Endothelial cell of umbilical vein (primary cell): ENCODE measurements around the gene ADD1. TPM values are rescaled to one million over a fixed set of nuclear protein-coding genes. Genes with fewer than 3 reads are reported as not detected.

Experiments used
- BruUV-seq: library from RNA; stranded (reverse); fragments of 400-500 nt; replicated peaks from 2 replicates; lab custom pipeline; 2021; lab: Mats Ljungman, UMichigan
- CTCF ChIA-PET: fragments of 300-600, 350-600 bp; sonication (Branson Sonifier 250); formaldehyde crosslinking; loops from one replicate; lab custom pipeline; 2021; ENCODE audit warnings: antibody characterized with exemption, inconsistent platforms; lab: Charles Lee
- POLR2A ChIA-PET: fragments of 300-600, 350-600 bp; sonication (Branson Sonifier 250); formaldehyde crosslinking; loops from one replicate; lab custom pipeline; 2021; ENCODE audit warnings: antibody characterized with exemption, inconsistent platforms; lab: Charles Lee
- DNase-seq: peaks from one replicate; pipeline ENCODE4 v3.0.0-alpha.2; 2011; ENCODE audit warnings: low read depth, low spot score
- FAIRE-seq: peaks from 2 replicates; lab custom pipeline; 2011; peaks lifted over from hg19 to GRCh38; lab: Jason Lieb, UNC
- H2AFZ ChIP-seq: 2 replicates; pipeline ENCODE4 v1.6.0; 2012; ENCODE audit warnings: low read depth, low read length, control low read depth, inconsistent platforms
- H3K27ac ChIP-seq: 2 replicates; pipeline ENCODE4 v1.5.1; 2011; ENCODE audit warnings: low read depth, mild to moderate bottlenecking, control low read depth, low read length, moderate library complexity; ENCODE audit not compliant: insufficient read depth
- H3K27me3 ChIP-seq, 2 experiments: 2 replicates each; pipeline versions ENCODE4 v1.6.0 to v1.6.1; 2011; ENCODE audit warnings: low read length in 2 of 2, mixed read lengths in 1 of 2; ENCODE audit not compliant: control insufficient read depth in 2 of 2, insufficient read depth in 2 of 2
- H3K36me3 ChIP-seq, 2 experiments: 2 replicates in 1 of 2; 3 replicates in 1 of 2; pipeline ENCODE4 v1.5.1; 2011; ENCODE audit warnings: low read length in 2 of 2, mild to moderate bottlenecking in 1 of 2, moderate library complexity in 1 of 2; ENCODE audit not compliant: control insufficient read depth in 2 of 2, insufficient read depth in 2 of 2; ENCODE audit errors: extremely low read depth in 1 of 2
- H3K4me1 ChIP-seq: 3 replicates; pipeline ENCODE4 v1.5.1; 2011; ENCODE audit warnings: mild to moderate bottlenecking, low read length; ENCODE audit not compliant: control insufficient read depth, insufficient read depth; ENCODE audit errors: extremely low read depth
- H3K4me2 ChIP-seq: 2 replicates; pipeline ENCODE4 v1.6.1; 2011; ENCODE audit warnings: low read length, control low read depth, mixed read lengths; ENCODE audit not compliant: insufficient read depth
- H3K4me3 ChIP-seq, 3 experiments: fragments of 200-600 bp in 1 of 3; sonication (generic), shearing (Covaris generic) in 1 of 3; replicated peaks in 1 of 3; 2 replicates each; pipeline ENCODE4 v1.5.1; 2011 to 2016; ENCODE audit warnings: control low read depth in 3 of 3, low read length in 3 of 3, mild to moderate bottlenecking in 2 of 3, inconsistent platforms in 1 of 3, low read depth in 1 of 3, moderate library complexity in 1 of 3; ENCODE audit not compliant: insufficient read depth in 1 of 3
- H3K79me2 ChIP-seq: 2 replicates; pipeline ENCODE4 v1.6.0; 2012; ENCODE audit warnings: low read length, inconsistent platforms; ENCODE audit not compliant: control insufficient read depth, insufficient read depth
- H3K9ac ChIP-seq: replicated peaks from 2 replicates; pipeline ENCODE3; 2011; ENCODE audit warnings: low read length, control low read depth; ENCODE audit not compliant: insufficient read depth; ENCODE audit errors: extremely low read depth
- H3K9me1 ChIP-seq: replicated peaks from 3 replicates; pipeline ENCODE4 v1.6.0; 2011; ENCODE audit warnings: mild to moderate bottlenecking, low read length; ENCODE audit not compliant: control insufficient read depth, insufficient read depth; ENCODE audit errors: extremely low read depth
- H3K9me3 ChIP-seq: replicated peaks from 2 replicates; pipeline ENCODE4 v1.5.1; 2012; ENCODE audit warnings: low read length, inconsistent platforms; ENCODE audit not compliant: control insufficient read depth, insufficient read depth
- H4K20me1 ChIP-seq: replicated peaks from 2 replicates; pipeline ENCODE3; 2011; ENCODE audit warnings: mild to moderate bottlenecking, low read length; ENCODE audit not compliant: control insufficient read depth, insufficient read depth; ENCODE audit errors: extremely low read depth
- CTCF ChIP-seq, 2 donors: IDR thresholded peaks; 1 replicate in 1 of 2; 2 replicates in 1 of 2; pipeline ENCODE4 v1.5.1; 2011; ENCODE audit warnings: low read length in 2 of 2, mild to moderate bottlenecking in 2 of 2, moderate library complexity in 2 of 2, control low read depth in 1 of 2, inconsistent platforms in 1 of 2, low read depth in 1 of 2; ENCODE audit not compliant: insufficient read depth in 1 of 2; ENCODE audit errors: extremely low read depth in 1 of 2
- EZH2 ChIP-seq: IDR thresholded peaks from 2 replicates; pipeline ENCODE4 v1.6.1; 2012; ENCODE audit warnings: borderline replicate concordance, low read depth, mild to moderate bottlenecking, moderate library complexity, low read length, inconsistent platforms; ENCODE audit not compliant: severe bottlenecking
- FOS ChIP-seq: IDR thresholded peaks from 2 replicates; pipeline ENCODE4 v1.6.1; 2011; ENCODE audit warnings: mild to moderate bottlenecking, low read length, moderate library complexity, borderline replicate concordance; ENCODE audit not compliant: insufficient read depth
- GATA2 ChIP-seq: IDR thresholded peaks from 2 replicates; pipeline ENCODE4 v1.7.0; 2011; ENCODE audit warnings: low read depth, mild to moderate bottlenecking, moderate library complexity, mixed read lengths, low read length; ENCODE audit not compliant: insufficient read length, insufficient read depth
- JUN ChIP-seq: IDR thresholded peaks from 2 replicates; pipeline ENCODE4 v1.6.1; 2011; ENCODE audit warnings: borderline replicate concordance, low read depth; ENCODE audit not compliant: insufficient read length, insufficient read depth
- MAX ChIP-seq: IDR thresholded peaks from 2 replicates; pipeline ENCODE4 v1.6.1; 2011; ENCODE audit not compliant: insufficient read depth, insufficient read length
- MYC ChIP-seq: IDR thresholded peaks from one replicate; pipeline ENCODE4 v1.6.1; 2011; ENCODE audit warnings: mild to moderate bottlenecking, low read depth, low read length
- POLR2A ChIP-seq: IDR thresholded peaks from 2 replicates; pipeline ENCODE4 v1.6.1; 2012; ENCODE audit warnings: low read depth, mild to moderate bottlenecking, control low read depth, low read length
- POLR2AphosphoS5 ChIP-seq: IDR thresholded peaks from 2 replicates; pipeline ENCODE4 v1.6.1; 2012; ENCODE audit warnings: low read depth, mild to moderate bottlenecking, control low read depth, low read length, moderate library complexity; ENCODE audit not compliant: insufficient read depth
- dilution Hi-C: fragments of 300-500 bp; cut with MboI; formaldehyde crosslinking; loops from one replicate; pipeline ENCODE4 v1.15.0; 2019; ENCODE audit warnings: low sequenced_read_pairs; ENCODE audit not compliant: extremely low pct_ligation_motif_present
- intact Hi-C: fragments of 100-400 bp; cut with micrococcal nuclease; formaldehyde crosslinking; loops from one replicate; pipeline ENCODE4 v1.10.0; 2022
- polyA plus RNA-seq, 4 experiments: library from polyadenylated mRNA; depleted of rRNA in 3 of 4; stranded (reverse) in 3 of 4; unstranded in 1 of 4; fragments of >200 nt; gene quantifications; 2 replicates each; pipeline versions ENCODE4 v1.2.1 to v1.2.3, GENCODE V29; 2011 to 2012; ENCODE audit warnings: missing spikeins in 1 of 4
- total RNA-seq: library from RNA; stranded (reverse); gene quantifications from 2 replicates; pipeline ENCODE4 v1.2.3, GENCODE V29; 2021

ADD1 gene
- total and polyA plus RNA-seq, 2 donors (not counting 3 experiments of a cell fraction or from before 2014, with no cell fraction given), result 219 to 305 TPM

GRCh38 chr4:2923668-2924173 is 80.1 kb downstream of the ADD1 start:
- FAIRE-seq (no peak), DNase-seq (no peak)
- H3K4me2 ChIP-seq, result no peak overlapping the region
- CTCF ChIA-PET, result interaction anchor here (1.7 to 2.4 kb wide), 2 partner anchors 13 to 160 kb away, joined by 4 to 5 read pairs; no protein-coding TSS in a partner anchor
- H3K9me3 ChIP-seq, result no peaks in the 10 kb centered on the region
- H4K20me1 ChIP-seq, result no peaks in the 10 kb centered on the region
- no peak overlapping the region for H2AFZ ChIP-seq
- no peak overlapping the region for H3K27ac ChIP-seq
- H3K9ac ChIP-seq, result no peak overlapping the region
- TF ChIP-seq POLR2A (no peak), MYC (no peak), CTCF (IDR thresholded peaks at IDR 0.05; ENCODE audit: extremely low read depth in 1 of 2, insufficient read depth in 1 of 2, low read depth in 1 of 2, low read length in 2 of 2) (no peak), GATA2 (no peak), EZH2 (no peak), JUN (no peak), MAX (no peak), POLR2AphosphoS5 (no peak), FOS (no peak)
- dilution Hi-C loops (no loop called here), intact Hi-C loops (no loop called here)
- peaks cover 3% of the 10 kb centered on the region for H3K4me1 ChIP-seq
- H3K9me1 ChIP-seq, result no peaks in the 10 kb centered on the region
- BruUV-seq, result no TSS peak
- POLR2A ChIA-PET, result no interaction called here
- no peaks in the 10 kb centered on the region for H3K27me3 ChIP-seq
- peaks cover 14% of the 10 kb centered on the region for H3K79me2 ChIP-seq
- H3K4me3 ChIP-seq, result no peak overlapping the region
- H3K36me3 ChIP-seq, result peaks cover 2 to 42% of the 10 kb centered on the region in 2 experiments
